ENCODE results near the gene PRR3. TPM values are rescaled to one million over a fixed set of nuclear protein-coding genes. Genes with fewer than 3 reads are reported as not detected.
"Not testable (repeated sequence)": the region's sequence is repeated elsewhere in the genome, so short reads cannot be mapped to it uniquely, and the experiment has no call there.

PRR3 gene, protein sequence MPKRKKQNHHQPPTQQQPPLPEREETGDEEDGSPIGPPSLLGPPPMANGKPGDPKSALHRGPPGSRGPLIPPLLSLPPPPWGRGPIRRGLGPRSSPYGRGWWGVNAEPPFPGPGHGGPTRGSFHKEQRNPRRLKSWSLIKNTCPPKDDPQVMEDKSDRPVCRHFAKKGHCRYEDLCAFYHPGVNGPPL
- total RNA-seq, result 2.9 and 3.5 TPM in 2 replicates

DNA sequence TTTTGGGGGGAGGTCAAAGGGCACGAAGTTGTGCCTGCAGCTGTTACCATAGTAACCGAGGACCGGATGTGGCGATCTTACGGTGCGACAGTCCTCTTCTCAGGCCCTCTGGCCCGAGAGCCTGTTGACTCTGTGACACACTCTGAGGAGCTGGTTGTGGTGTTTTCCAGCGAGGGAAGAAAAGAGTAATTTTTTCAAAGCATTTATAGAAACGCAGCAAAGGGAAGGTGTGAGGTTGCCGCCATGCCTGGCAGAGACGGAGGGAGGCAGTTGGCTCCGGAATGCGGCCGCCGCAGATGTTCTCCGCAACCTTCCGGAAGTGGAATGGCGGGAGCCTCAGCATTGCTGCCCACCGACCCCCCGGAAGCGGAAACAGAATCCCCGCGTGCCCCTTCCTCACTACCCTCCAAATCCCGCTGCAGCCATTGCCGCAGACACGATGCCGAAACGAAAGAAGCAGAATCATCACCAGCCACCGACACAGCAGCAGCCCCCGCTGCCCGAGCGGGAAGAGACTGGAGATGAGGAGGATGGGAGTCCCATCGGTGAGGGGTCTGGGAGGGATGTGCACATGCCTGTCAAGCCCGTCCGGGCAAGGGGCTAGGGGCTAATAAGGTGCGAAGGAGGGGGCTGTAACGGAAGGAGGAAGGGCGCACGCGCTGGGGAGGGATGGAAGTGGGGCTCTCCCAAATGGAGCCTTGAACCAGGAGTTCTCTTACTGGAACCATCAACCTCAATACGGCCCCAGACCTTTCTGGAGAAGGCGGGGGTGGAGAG lies at the start of gene PRR3:
Gene PRR3 (plus strand): TSS at position 390 of the 777 bp plus-strand sequence. CDS start 50 bp downstream, at position 440.
- peak; percentile 90 for DNase-seq

DNA sequence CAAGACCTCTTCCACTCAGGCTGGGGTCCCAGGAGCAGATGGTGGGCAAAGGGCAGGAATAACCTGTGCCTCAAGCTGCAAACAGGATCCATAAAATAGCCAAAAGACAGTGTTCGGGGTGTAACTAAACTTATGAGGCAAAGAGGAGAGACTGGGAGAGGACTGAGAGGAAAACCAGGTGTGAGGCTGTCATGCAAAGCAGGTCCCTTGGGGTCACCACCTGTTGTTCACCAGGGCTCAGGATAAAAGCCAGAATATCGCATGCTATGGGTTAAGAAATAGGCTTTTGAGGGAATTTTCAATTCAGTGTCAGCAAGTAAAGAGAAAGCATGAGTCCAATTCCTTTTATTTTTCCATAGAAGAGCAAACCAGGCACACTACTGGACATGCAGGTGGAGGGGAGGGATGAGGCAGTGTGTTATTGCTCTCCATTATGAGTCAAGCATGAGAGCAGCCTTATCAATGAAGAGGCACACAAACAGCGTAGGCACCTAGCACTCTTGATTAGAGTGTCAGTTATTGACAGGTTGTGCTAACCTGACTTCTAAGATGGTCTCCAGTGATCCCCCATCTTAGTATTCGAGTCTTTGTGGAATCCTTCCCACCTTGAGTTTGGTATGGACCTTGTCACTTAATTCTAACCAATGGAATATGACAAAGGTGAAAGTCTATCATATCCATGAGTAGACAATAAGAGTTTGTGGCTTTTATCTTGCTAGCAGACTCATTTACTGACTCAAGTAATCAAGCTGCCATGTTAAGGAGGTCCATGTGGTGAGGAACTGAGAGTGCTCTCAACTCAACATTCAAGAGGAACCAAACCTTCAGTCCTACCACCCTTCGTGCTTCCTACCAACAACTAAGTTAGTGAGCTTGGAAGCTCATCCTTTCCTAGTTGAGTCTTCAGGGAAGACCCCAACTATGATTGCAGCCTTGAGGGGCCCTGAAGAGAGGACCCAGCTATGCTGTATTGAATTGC lies 49.0 kb upstream of the PRR3 start:
- no peak for DNase-seq

DNA sequence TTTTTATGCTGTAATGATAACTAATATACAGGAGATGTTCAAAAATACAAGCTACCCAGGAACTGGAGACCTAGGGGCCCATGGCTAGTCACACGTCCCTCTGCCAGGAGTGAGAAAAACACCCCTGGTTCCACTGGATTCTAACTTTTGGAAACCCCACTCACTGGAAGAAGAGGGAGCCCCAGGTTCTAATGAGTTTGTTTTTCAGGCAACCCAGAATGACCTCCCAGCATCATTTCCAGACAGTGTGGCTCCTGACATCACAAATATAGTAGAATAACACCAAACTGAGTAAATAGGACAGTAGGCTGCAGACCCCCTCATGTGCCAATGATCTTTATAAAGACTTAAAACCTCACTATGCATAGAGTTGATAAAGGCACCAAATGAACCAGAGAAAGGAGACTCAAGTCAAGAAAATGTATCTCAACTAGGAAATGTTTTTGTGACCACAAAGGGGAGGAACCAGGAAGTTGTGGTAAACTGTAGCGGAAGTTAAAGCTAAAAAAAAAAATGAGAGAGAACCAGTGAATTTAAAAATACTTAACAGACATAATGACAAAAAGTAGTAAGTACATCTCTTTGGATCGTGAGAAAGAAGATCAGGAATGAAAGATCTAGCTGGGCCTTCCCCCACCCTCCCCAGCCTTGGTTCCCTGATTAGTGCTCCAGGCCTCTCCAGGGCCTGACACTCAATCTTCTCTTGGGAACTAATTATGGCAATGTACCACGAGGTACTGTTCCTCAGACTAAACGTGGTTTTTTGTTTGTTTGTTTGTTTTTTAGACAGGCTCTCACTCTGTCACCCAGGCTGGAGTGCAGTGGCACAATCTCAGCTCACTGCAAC lies 48.0 kb upstream of the PRR3 start:
- peak; percentile 42 for DNase-seq

DNA sequence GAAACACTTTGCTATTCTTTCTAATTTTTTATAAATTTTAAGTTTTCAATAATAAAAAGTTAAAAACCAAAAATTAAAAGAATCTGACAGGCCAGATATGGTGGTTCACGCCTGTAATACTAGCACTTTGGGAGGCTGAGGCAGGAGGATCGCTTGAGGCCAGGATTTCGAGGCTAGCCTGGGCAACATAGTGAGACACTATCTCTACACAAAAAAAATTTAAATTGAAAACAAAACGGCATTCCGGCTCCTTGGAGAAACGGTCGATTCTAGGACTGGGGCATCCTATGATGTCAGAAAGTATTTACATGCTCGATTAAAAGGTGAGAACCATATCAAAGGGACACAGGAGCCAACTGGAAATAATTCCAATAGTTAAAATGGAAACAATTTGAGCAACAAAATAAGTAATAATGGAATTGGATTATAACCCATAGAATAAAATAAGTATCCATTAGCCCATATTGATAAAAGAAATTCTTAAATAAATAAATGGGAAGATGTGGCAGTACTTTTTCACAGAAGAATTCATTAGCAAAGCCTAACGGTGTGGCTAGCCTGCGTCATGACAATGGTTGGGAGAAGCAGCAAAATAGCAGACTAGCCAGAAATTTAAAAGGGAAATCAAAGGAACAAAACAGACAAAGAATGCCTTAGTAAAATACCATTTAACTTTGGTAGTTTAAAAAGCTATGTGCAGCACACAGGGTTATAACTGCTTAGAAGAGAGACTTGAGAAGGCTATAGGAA lies 46.5 kb upstream of the PRR3 start:
- no peak for DNase-seq

DNA sequence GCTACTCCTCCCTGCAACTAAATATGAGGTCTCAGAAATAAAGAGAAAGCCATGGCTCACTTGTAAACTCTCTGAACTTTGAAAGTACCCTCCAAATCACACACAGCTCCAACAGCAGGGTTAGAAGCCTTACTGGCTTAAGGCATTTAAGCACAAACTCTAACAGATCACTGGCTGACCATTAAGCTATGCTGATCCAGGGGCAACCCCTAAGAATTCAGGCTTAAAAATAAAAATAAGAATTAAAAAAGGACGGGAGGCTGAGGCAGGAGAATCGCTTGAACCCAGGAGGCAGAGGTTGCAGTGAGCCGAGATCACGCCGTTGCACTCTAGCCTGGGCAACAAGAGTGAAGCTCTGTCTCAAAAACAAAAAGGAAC lies 45.9 kb upstream of the PRR3 start:
- DNase-seq, result no peak

DNA sequence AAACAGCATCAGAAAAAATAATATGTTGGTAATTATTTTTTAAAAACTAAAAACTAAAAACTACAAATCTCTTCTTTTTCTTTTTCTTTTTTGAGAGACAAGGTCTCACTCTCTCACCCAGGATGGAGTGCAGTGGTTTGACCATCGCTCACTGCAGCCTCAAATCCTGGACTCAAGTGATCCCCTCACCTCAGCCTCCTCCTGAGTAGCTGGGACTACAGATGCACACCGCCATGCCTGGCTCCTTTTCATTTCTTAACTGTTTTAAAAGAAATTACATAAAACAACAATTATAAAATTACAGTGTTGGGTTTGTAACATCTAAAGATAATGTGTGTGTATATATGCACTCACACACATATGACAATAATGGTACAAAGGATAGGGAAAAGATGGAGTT lies 43.6 kb upstream of the PRR3 start:
- no peak for DNase-seq

DNA sequence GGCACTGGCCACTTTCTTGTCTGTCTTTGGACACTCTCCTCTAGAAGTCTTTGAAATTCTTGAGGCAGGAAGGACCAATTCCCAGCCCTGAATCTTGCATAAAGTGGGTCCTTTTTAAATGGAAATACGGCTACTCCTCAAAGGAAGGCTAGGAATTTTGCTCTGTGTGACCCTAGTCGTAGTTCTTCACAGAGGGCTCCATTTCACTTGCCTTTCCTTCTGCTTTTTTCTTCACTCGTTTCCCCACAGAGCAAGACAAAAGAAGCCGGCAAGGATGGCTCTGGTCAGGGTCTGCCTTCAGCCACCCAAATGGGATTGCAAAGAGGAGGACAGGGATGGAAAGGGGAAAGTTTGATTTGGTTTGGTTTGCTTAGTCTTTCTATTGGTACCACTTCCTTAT lies 42.0 kb upstream of the PRR3 start:
- DNase-seq, result no peak

DNA sequence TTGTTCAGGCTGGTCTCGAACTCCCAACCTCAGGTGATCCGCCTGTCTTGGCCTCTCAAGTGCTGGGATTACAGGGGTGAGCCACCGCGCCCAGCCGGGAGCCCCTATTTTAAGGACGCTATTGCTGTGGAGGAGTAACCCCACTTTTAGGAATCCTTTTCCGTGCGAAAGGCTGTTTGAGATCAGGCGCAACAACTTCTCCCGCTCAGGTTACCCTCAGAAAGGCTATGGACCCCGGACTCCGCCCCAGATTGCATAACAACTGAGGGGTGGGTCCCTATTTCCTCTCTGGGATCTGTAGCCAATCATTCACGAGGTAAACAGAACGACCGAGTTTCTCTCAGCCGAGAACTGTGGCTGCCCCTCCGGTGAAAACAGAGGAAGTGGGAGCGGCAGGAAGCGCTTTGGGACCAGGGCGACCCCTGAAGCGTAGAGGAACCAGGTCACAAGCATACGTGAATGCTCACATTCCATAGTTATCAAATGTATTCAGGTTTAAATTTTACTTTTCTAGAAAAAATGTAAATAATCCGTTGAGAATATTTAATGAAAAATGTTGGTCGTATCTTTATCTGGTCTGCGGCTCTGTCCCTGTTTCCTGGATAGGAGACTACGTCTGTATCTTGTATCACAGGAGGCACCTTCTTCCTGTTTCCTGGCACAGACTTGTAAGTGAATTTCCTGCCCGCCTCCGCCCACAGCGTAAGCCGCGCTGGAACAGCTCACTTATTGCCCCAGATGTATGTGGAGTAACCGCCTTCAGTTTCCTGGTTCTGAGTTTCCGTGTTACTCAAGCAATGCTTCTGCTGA lies 40.9 kb upstream of the PRR3 start:
- DNase-seq, result peak; percentile 100

DNA sequence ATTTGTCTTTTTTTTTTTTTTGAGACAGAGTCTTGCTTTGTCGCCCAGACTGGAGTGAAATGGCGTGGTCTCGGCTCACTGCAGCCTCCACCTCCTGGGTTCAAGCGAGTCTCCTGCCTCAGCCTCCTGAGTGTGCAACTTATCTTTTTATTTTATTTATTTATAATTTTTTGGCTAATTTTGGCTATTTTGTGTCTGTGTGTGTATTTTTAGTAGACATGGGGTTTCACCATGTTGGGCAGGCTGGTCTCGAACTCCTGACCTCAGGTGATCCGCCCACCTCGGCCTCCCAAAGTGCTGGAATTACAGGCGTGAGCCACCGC lies 40.4 kb upstream of the PRR3 start:
- DNase-seq, result not testable (repeated sequence)

DNA sequence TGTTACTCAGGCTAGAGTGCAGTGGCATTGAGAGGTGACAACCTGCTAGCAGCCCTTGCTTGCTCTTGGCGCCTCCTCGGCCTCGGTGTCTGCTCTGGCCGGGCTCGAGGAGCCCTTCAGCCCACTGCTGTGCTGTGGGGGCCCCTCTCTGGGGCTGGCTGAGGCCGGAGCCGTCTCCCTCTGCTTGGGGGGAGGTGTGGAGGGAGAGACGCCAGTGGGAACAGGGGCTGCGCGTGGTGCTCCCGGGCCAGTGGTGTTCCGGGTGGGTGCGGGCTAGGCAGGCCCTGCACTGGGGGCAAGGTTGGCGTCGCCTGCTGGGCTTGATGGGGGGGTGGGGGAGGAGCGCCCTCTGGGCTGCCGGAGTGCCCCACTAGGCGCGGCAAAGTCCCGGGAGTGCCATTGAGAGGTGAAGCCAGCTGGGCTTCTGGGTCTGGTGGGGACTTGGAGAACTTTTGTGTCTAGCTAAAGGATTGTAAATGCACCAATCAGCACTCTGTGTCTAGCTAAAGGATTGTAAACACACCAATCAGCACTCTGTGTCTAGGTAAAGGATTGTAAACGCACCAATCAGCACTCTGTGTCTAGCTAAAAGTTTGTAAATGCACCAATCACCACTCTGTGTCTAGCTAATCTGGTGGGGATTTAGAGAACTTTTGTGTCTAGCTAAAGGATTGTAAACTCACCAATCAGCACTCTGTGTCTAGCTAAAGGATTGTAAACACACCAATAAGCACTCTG lies 39.2 kb upstream of the PRR3 start:
- DNase-seq, result not testable (repeated sequence)

DNA sequence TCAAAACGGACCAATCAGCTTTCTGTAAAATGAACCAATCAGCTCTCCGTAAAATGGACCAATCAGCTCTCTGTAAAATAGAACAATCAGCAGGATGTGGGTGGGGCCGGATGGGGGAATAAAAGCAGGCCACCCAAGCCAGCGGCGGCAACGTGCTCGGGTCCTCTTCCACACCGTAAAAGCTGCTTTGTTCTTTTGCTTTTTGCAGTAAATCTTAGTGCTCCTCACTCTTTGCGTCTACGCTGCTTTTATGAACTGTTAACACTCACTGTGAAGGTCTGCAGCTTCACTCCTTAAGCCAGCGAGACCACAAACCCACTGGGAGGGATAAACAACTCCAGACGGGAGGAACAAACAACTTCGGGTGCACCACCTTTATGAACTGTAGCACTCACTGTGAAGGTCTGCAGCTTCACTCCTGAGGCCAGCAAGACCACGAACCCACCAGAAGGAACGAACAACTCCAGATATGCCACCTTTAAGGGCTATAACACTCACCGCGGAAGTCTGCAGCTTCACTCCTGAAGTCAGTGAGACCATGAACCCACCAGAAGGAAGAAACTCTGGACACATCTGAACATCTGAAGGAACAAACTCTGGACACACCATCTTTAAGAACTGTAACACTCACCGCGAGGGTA lies 38.5 kb upstream of the PRR3 start:
- DNase-seq, result not testable (repeated sequence)

DNA sequence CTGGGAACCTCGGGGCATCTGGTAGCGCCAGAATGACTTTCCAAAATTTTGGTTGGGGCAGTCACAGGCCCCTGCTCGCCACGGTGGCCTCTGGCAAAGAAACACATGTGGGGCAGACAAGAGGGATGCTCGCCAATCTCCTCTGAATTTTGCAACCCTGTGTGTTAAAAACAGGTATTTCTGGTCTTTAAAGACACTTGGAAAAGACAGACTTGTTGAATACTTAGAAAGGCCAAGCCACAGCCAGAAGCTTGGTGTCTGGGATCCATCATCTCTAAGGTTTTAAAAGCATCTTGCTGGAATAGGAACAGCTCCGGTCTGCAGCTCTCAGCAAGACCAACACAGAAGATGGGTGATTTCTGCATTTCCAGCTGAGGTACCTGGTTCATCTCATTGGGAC lies 36.6 kb upstream of the PRR3 start:
- no peak for DNase-seq

DNA sequence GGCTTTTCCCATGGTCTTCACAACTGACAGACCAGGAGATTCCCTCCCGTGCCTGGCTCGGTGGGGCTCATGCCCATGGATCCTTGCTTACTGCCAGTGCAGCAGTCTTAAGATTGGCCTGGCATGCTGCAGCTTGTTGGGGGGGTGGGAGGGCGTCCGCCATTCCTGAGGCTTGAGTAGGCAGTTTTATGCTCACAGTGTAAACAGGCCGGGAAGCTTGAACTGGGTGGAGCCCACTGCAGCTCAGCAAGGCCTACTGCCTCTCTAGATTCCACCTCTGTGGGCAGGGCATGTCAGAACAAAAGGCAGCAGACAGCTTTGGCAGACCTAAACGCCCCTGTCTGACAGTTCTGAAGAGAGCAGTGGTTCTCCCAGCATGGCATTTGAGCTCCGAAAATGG lies 36.0 kb upstream of the PRR3 start:
- DNase-seq, result peak; percentile 29

DNA sequence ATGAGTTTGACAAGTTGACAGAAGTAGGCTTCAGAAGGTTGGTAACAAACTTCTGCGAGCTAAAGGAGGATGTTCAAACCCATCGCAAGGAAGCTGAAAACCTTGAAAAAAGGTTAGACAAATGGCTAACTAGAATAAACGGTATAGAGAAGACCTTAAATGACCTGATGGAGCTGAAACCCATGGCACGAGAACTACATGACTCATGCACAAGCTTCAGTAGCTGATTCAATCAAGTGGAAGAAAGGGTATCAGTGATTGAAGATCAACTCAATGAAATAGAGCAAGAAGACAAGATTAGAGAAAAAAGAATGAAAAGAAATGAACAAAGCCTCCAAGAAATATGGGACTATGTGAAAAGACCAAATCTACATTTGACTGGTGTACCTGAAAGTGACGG lies 35.1 kb upstream of the PRR3 start:
- not testable (repeated sequence) for DNase-seq

DNA sequence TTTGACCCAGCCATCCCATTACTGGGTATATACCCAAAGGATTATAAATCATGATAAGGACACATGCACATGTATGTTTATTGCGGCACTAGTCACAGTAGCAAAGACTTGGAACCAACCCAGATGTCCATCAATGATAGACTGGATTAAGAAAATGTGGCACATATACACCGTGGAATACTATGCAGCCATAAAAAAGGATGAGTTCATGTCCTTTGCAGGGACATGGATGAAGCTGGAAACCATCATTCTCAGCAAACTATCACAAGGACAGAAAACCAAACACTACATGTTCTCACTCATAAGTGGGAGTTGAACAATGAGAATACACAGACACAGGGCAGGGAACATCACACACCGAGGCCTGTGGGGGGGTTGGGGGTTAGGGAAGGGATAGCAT lies 30.7 kb upstream of the PRR3 start:
- not testable (repeated sequence) for DNase-seq

DNA sequence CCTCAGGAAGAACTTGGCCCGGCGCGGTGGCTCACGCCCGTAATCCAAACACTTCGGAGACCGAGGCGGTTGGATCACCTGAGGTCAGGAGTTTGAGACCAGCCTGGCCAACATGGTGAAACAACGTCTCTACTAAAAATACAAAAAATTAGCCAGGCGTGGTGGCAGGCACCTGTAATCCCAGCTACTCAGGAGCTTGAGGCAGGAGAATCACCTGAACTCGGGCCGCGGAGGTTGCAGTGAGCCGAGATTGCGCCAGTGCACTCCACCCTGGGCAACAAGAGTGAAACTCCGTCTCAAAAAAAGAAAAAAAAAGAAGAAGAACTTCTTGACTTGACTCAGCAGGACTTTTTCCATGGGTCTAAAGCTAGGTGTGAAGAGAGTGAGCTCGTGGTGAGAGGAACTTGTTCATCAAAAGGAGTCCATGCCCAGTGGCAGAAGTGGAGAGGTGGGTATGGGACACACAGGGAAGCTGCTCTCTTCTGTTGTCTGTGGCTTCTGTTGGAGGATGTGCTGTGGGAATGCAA lies 27.7 kb upstream of the PRR3 start:
- DNase-seq, result not testable (repeated sequence)

DNA sequence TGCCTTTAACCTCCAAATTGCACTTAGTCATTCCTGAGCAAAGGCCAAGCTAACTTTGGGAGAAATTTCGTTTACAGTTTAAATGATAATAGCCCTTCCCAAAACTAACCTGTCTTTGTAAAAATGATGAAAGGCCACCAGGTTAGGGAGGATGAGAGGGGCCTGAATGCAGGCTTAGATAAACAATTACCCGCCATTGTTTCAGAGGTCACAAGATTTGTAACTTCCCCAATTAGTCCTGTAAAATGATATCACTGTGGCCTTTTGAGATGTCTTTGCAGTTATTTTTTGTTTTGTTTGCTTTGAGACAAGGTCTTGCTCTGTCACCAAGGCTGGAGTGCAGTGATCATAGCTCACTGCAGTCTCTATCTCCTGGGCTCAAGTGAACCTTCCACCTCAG lies 27.1 kb upstream of the PRR3 start:
- no peak for DNase-seq

DNA sequence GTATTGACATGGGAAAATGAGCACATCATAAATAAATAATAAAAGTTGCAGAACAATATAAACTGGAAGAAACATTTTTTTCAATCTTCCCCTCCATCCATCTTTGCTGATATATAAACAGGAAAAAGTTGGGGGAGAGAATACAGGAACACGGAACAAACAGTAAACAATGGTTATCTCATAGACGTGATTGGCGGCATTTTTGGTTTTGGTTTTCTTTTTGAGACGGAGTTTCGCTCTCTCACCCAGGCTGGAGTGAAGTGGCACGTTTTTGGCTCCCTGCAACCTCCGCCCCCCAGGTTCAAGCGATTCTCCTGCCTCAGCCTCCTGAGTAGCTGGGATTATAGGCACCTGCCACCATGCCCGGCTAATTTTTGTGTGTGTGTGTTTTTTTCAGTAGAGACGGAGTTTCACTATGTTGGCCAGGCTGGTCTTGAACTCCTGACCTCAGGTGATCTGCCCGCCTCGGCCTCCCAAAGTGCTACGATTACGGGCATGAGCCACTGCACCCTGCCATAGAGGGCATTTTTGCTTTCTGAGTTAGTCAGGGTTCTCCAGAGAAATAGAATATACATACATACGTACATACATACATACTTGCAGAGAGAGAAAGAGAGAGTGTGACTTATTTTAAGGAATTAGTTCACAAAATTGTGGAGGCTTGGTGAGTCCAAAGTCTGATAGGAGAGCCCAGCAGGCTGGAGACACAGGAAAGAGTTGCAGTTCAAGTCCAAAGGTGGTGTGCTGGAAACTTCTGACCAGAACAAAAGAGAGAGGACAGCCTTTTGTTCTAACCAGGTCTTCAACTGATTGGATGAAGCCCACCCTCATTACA lies 23.4 kb upstream of the PRR3 start:
- DNase-seq, result no peak
